Heart right ventricle (tissue), 16 donors: Measurements from ENCODE around the gene CUBN. TPM values are rescaled to one million over a fixed set of nuclear protein-coding genes. Genes with fewer than 3 reads are reported as not detected.

Experiments
- ATAC-seq, 8 donors: fragments of 200-7000 bp; cut with Tn5 transposase; one replicate each; pipeline ENCODE4 v1.9.1; 2020; ENCODE audit warnings: mild to moderate bottlenecking in 8 of 8, moderate library complexity in 8 of 8, moderate number of reproducible peaks in 1 of 8
- DNase-seq, 2 donors: peaks; one replicate each; pipeline ENCODE4 v3.0.0-alpha.2; 2020
- H3K27ac ChIP-seq, 10 donors: fragments of 200-600 bp; sonication (generic) in 2 of 10; one replicate each; pipeline versions ENCODE4 v1.5.0 to v1.8.0; 2020 to 2022; ENCODE audit warnings: mild to moderate bottlenecking in 3 of 10
- H3K27me3 ChIP-seq, 7 donors: fragments of 200-600 bp; one replicate each; pipeline ENCODE4 v1.8.0; 2021 to 2022; ENCODE audit warnings: mild to moderate bottlenecking in 2 of 7
- H3K36me3 ChIP-seq, 9 donors: fragments of 200-600 bp; sonication (generic) in 1 of 9; one replicate each; pipeline versions ENCODE4 v1.5.0 to v1.8.0; 2020 to 2022; ENCODE audit warnings: mild to moderate bottlenecking in 2 of 9
- H3K4me1 ChIP-seq, 9 donors: fragments of 200-600 bp; sonication (generic) in 1 of 9; one replicate each; pipeline versions ENCODE4 v1.5.0 to v1.8.0; 2020 to 2022; ENCODE audit warnings: mild to moderate bottlenecking in 4 of 9
- H3K4me3 ChIP-seq, 10 donors: fragments of 200-600 bp; sonication (generic) in 2 of 10; one replicate each; pipeline versions ENCODE4 v1.5.0 to v1.8.0; 2020 to 2022; ENCODE audit warnings: mild to moderate bottlenecking in 7 of 10, moderate library complexity in 2 of 10
- H3K9me3 ChIP-seq, 11 donors: fragments of 200-600 bp in 10 of 11; sonication (generic) in 2 of 11; one replicate each; pipeline versions ENCODE4 v1.5.0 to v1.8.0; 2013 to 2022; ENCODE audit warnings: mild to moderate bottlenecking in 2 of 11, control low read depth in 1 of 11, moderate library complexity in 1 of 11
- CTCF ChIP-seq, 9 donors: fragments of 200-600 bp; sonication (generic) in 2 of 9; IDR thresholded peaks; one replicate each; pipeline versions ENCODE4 v1.5.0 to v1.8.0; 2021 to 2022; ENCODE audit warnings: antibody characterized with exemption in 9 of 9, mild to moderate bottlenecking in 5 of 9, moderate library complexity in 1 of 9
- WGBS, 2 donors: extraction: QIAGEN DNeasy Blood & Tissue Kit; methylation state at CpG; one replicate each; pipeline ENCODE4 v1.1.7; 2013; ENCODE audit warnings: inconsistent platforms in 1 of 2; 5-methylcytosine and 5-hydroxymethylcytosine counted together
- intact Hi-C, 10 donors: fragments of 100-400 bp; cut with DNase I; formaldehyde crosslinking; loops; one replicate each; pipeline versions ENCODE4 v1.11.1 to v1.14.2; 2022
- polyA plus RNA-seq, 2 donors: library from polyadenylated mRNA; stranded (reverse); fragments of 200-250 nt; gene quantifications; one replicate each; pipeline ENCODE4 v1.2.3, GENCODE V29; 2013
- total RNA-seq, 10 donors: library from RNA; stranded (reverse); fragmentation: NEBNext Ultra II Directional in 3 of 10; extraction: Animal tissue kit (Norgen Biotek cat#: 25700) in 3 of 10; gene quantifications; one replicate each; pipeline versions ENCODE4 v1.2.1 to v1.2.4, GENCODE V29; 2021 to 2023
- donor health status: Arrhythmogenic right ventricular cardiomyopathy.
- donor health status: ischemic (EF 13 %, LVEDD 7.1; RV severe dilation, severe dysfunction).
- donor health status: healthy with polysubstance abuse.
- donor health status: DM: no; HTN: yes; CAD: no.
- donor health status: DM: no; HTN: no; CAD: no.
- donor health status: ischemic (EF 25% LVEDD 6.9; RV normal size, moderate dysfunction).
- donor health status: ischemic (EF 25% LVEDD 5.7; RV mildly dilated, moderate dysfunction).
- donor health status: healthy.
- donor health status: DM: yes; HTN: yes; CAD: no.
- donor health status: Ischemic cardiomyopathy.
- donor health status: ischemic (EF 35%, LVEDD 5.7; RV mildly dilated, moderate dysfunction).
- donor health status: nonischemic (EF 11% LVEDD 7.7; RV severe dilation, severe dysfunction).
- donor health status: DM: yes; HTN: yes; CAD: no.
- donor health status: PGD.
- donor health status: ischemic (EF 29% LVEDD 5.4; RV normal size, mild dysfunction).
- donor health status: nonischemic (EF 23%, LVEDD 6.1; RV moderate dilation, normal function).

Gene CUBN
- total and polyA plus RNA-seq, 12 donors: 0.13 to 1.2 (median 0.42) TPM

GRCh38 chr10:17140386-17140761, 10.8 kb upstream of the CUBN start:
- Histone ChIP-seq H3K9me3 (no peaks in the 10 kb centered on the region), H3K4me1 (no peaks in the 10 kb centered on the region), H3K4me3 (no peak overlapping the region), H3K27ac (no peak overlapping the region), H3K36me3 (no peaks in the 10 kb centered on the region), H3K27me3 (no peaks in the 10 kb centered on the region)
- no peak for TF ChIP-seq CTCF (IDR thresholded peaks at IDR 0.05)
- ATAC-seq: no peak
- intact Hi-C loops: no loop called here
- no peak for DNase-seq

GRCh38 chr10:17138460-17139042, 8.9 kb upstream of the CUBN start:
- intact Hi-C loops: no loop called here
- H3K4me3 ChIP-seq: no peak overlapping the region
- H3K9me3 ChIP-seq: no peaks in the 10 kb centered on the region
- no peaks in the 10 kb centered on the region for H3K36me3 ChIP-seq
- H3K27ac ChIP-seq: no peak overlapping the region
- H3K27me3 ChIP-seq: no peaks in the 10 kb centered on the region
- DNase-seq (no peak), ATAC-seq (no peak)
- 73 to 81% methylated on average over 5 of the region's 5 CpGs for whole genome bisulfite sequencing, 2 donors
- H3K4me1 ChIP-seq: no peaks in the 10 kb centered on the region
- TF ChIP-seq CTCF (IDR thresholded peaks at IDR 0.05): no peak

GRCh38 chr10:17134737-17135260, 5.2 kb upstream of the CUBN start:
- no peak overlapping the region for H3K27ac ChIP-seq
- no peak overlapping the region for H3K4me3 ChIP-seq
- H3K9me3 ChIP-seq: no peaks in the 10 kb centered on the region
- no peak for ATAC-seq
- intact Hi-C loops: no loop called here
- no peaks in the 10 kb centered on the region for H3K36me3 ChIP-seq
- H3K27me3 ChIP-seq: no peaks in the 10 kb centered on the region
- H3K4me1 ChIP-seq: no peaks in the 10 kb centered on the region
- no peak for TF ChIP-seq CTCF (IDR thresholded peaks at IDR 0.05)
- no peak for DNase-seq

GRCh38 chr10:17134282-17134681, 4.7 kb upstream of the CUBN start:
- no peak for ATAC-seq
- H3K9me3 ChIP-seq: no peaks in the 10 kb centered on the region
- H3K4me3 ChIP-seq: no peak overlapping the region
- no peaks in the 10 kb centered on the region for H3K4me1 ChIP-seq
- no peaks in the 10 kb centered on the region for H3K36me3 ChIP-seq
- no peak overlapping the region for H3K27ac ChIP-seq
- DNase-seq: no peak
- no peak for TF ChIP-seq CTCF (IDR thresholded peaks at IDR 0.05)
- no peaks in the 10 kb centered on the region for H3K27me3 ChIP-seq
- intact Hi-C loops: no loop called here
- 96 to 99% methylated on average over 2 of the region's 2 CpGs for WGBS, 2 donors
